HepG2 (cell line): Measurements from ENCODE around the gene COQ4. TPM values are rescaled to one million over a fixed set of nuclear protein-coding genes. Genes with fewer than 3 reads are reported as not detected.

Experiments
- ARID2 ChIP-seq: sonication (generic); formaldehyde crosslinking; IDR thresholded peaks from 2 replicates; pipeline ENCODE4 v1.8.1; 2022; ENCODE audit warnings: mild to moderate bottlenecking, missing genetic modification reagents, borderline replicate concordance
- ARNTL ChIP-seq: sonication (generic); formaldehyde crosslinking; IDR thresholded peaks from 2 replicates; pipeline ENCODE4 v1.4.0; 2020; ENCODE audit warnings: mild to moderate bottlenecking, missing genetic modification reagents
- BORCS8-MEF2B ChIP-seq: sonication (generic); formaldehyde crosslinking; IDR thresholded peaks from 2 replicates; pipeline ENCODE4 v1.8.0; 2022; ENCODE audit warnings: mild to moderate bottlenecking, missing genetic modification reagents
- BRD4 ChIP-seq: sonication (generic); formaldehyde crosslinking; IDR thresholded peaks from 2 replicates; pipeline ENCODE4 v1.4.0; 2020; ENCODE audit warnings: missing genetic modification reagents
- FOSL2 ChIP-seq: sonication (generic); formaldehyde crosslinking; IDR thresholded peaks from 2 replicates; pipeline ENCODE4 v1.4.0; 2020; ENCODE audit warnings: missing genetic modification reagents
- HNRNPUL1 ChIP-seq: fragments of 200-400 bp; formaldehyde crosslinking; IDR thresholded peaks from 2 replicates; pipeline ENCODE4 v1.6.1; 2017; ENCODE audit warnings: low read depth, mild to moderate bottlenecking, low read length, moderate library complexity
- ISL2 ChIP-seq: sonication (generic); formaldehyde crosslinking; IDR thresholded peaks from 2 replicates; pipeline ENCODE4 v1.5.0; 2020; ENCODE audit warnings: missing genetic modification reagents
- KAT8 ChIP-seq: IDR thresholded peaks from 2 replicates; pipeline ENCODE4 v1.6.1; 2016; ENCODE audit warnings: missing genetic modification reagents, missing compliant biosample characterization
- KDM5A ChIP-seq: fragments of 200-600 bp; sonication (generic); IDR thresholded peaks from 2 replicates; pipeline ENCODE4 v1.7.0; 2018; ENCODE audit warnings: antibody characterized with exemption, mild to moderate bottlenecking, low read length, borderline replicate concordance
- MTA3 ChIP-seq: sonication (generic); formaldehyde crosslinking; IDR thresholded peaks from 2 replicates; pipeline ENCODE4 v1.4.0; 2020; ENCODE audit warnings: missing genetic modification reagents
- MYPOP ChIP-seq: sonication (generic); formaldehyde crosslinking; IDR thresholded peaks from 2 replicates; pipeline ENCODE4 v1.8.1; 2023; ENCODE audit warnings: mild to moderate bottlenecking, moderate library complexity, missing genetic modification reagents
- NFYB ChIP-seq: sonication (generic); formaldehyde crosslinking; IDR thresholded peaks from 2 replicates; pipeline ENCODE4 v1.4.0; 2020; ENCODE audit warnings: missing genetic modification reagents
- REST ChIP-seq, 2 experiments: IDR thresholded peaks; 2 replicates each; pipeline ENCODE4 v1.6.1; 2011 to 2012; ENCODE audit warnings: low read length in 2 of 2, borderline replicate concordance in 1 of 2, low read depth in 1 of 2, mild to moderate bottlenecking in 1 of 2, moderate library complexity in 1 of 2
- ZFY ChIP-seq: sonication (generic); formaldehyde crosslinking; IDR thresholded peaks from 2 replicates; pipeline ENCODE4 v1.4.0; 2020; ENCODE audit warnings: missing genetic modification reagents
- ZNF124 ChIP-seq: sonication (generic); formaldehyde crosslinking; IDR thresholded peaks from 2 replicates; pipeline ENCODE4 v1.4.0; 2020; ENCODE audit warnings: missing genetic modification reagents
- ZNF549 ChIP-seq: sonication (generic); formaldehyde crosslinking; IDR thresholded peaks from 2 replicates; pipeline ENCODE4 v1.5.0; 2020; ENCODE audit warnings: missing genetic modification reagents
- polyA plus RNA-seq, 8 experiments: library from polyadenylated mRNA; depleted of rRNA in 3 of 8; stranded (reverse) in 7 of 8; unstranded in 1 of 8; fragments of >200 nt; fragmentation: Illumina TruSeq in 4 of 8; extraction: Trizol in 4 of 8; gene quantifications; 2 replicates each; pipeline versions ENCODE4 v1.2.1 to v1.2.3, GENCODE V29; 2011 to 2016; ENCODE audit warnings: low read depth in 4 of 8, missing spikeins in 1 of 8, mixed read lengths in 1 of 8; ENCODE audit not compliant: insufficient read depth in 1 of 8
- total RNA-seq, 5 experiments: library from RNA; depleted of rRNA; stranded (reverse); fragments of >200 nt; fragmentation: Illumina TruSeq; extraction: Trizol; gene quantifications; 2 replicates each; pipeline ENCODE4 v1.2.3, GENCODE V29; 2016; ENCODE audit warnings: low read depth in 1 of 5

The COQ4 gene
- total and polyA plus RNA-seq, 2 of the 13 experiments (the other 11 are each of a cell fraction or from before 2014, with no cell fraction given), result 26.1 to 36.0 TPM

DNA sequence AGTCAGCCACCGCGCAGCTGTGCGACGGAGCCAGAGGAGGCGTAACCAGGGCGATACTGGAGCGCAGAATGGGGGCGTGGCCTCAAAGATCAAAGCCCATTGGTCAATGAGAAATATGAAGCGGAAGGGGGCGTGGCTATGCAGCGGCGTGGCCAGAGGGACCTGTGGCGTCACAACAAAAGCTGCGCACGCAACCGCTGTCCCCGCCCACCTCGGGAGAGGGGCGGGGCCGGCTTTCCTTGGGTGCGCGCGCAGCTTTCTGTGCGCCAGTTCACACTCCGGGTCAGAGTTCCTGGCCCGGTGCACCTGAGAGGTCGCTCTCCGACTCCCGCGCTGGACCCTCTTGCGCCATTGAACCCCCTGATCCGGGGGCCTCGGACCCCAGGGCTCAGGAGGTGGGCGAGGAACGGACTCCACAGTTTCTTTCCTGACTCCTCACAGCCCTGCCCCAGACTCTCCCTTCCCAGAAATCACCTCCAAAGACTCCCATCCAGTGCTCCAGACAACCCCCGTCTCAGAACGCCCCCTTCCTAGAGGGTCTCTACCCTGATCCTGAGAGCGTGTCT, 46.5 kb upstream of the COQ4 start, which contains the start of gene SWI5 (continued):
- TF ChIP-seq REST (IDR thresholded peaks at IDR 0.05; ENCODE audit: borderline replicate concordance in 1 of 2, low read depth in 1 of 2, low read length in 2 of 2) (peak in 1 of 2 experiments; percentile 48; a peak in 1 of 4 replicates), ZNF549 (no peak), MYPOP (no peak), NFYB (CRISPR knock-in tag) (peak; percentile 75), KAT8 (0 out of 2 replicates have a peak, but pooled peaks have one; percentile 74), ISL2 (CRISPR knock-in tag) (0 out of 2 replicates have a peak, but pooled peaks have one; percentile 3), ARNTL (CRISPR knock-in tag) (no peak), KDM5A (no peak), ZFY (CRISPR knock-in tag) (peak; percentile 69; the same call in 1 of the 2 replicates), BRD4 (CRISPR knock-in tag) (no peak), ARID2 (CRISPR knock-in tag) (no peak), FOSL2 (CRISPR knock-in tag) (peak; percentile 27; the same call in 1 of the 2 replicates), MTA3 (no peak), HNRNPUL1 (no peak), ZNF124 (CRISPR knock-in tag) (no peak), BORCS8-MEF2B (CRISPR knock-in tag) (no peak)
